HCT116 (cell line): Measurements from ENCODE around the gene SDHD.

Source experiments
- ATF3 ChIP-seq: IDR thresholded peaks from 2 replicates; pipeline ENCODE4 v1.6.1; 2012
- EGR1 ChIP-seq: IDR thresholded peaks from 2 replicates; pipeline ENCODE4 v1.6.1; 2012; ENCODE audit warnings: low read depth
- EZH2 ChIP-seq: fragments of 200-600 bp; sonication (generic); IDR thresholded peaks from 2 replicates; pipeline ENCODE4 v1.6.1; 2017; ENCODE audit warnings: antibody characterized with exemption, mixed run types
- EZH2phosphoT487 ChIP-seq: fragments of 200-600 bp; IDR thresholded peaks from 2 replicates; pipeline ENCODE4 v1.6.1; 2018; ENCODE audit warnings: antibody characterized with exemption, borderline replicate concordance
- FOSL1 ChIP-seq: IDR thresholded peaks from 2 replicates; pipeline ENCODE4 v1.6.1; 2012; ENCODE audit warnings: low read depth
- MAX ChIP-seq: IDR thresholded peaks from 2 replicates; pipeline ENCODE4 v1.6.1; 2012
- POLR2A ChIP-seq: IDR thresholded peaks from 2 replicates; pipeline ENCODE4 v1.7.0; 2011; ENCODE audit warnings: borderline replicate concordance; ENCODE audit not compliant: insufficient read depth, insufficient read length; ENCODE audit errors: extremely low read depth
- POLR2AphosphoS5 ChIP-seq: IDR thresholded peaks from 2 replicates; pipeline ENCODE4 v1.6.1; 2011; ENCODE audit warnings: mild to moderate bottlenecking, low read depth, low read length, moderate library complexity
- RAD21 ChIP-seq: IDR thresholded peaks from 2 replicates; pipeline ENCODE4 v1.6.1; 2012; ENCODE audit warnings: low read depth, mild to moderate bottlenecking
- TCF7L2 ChIP-seq: IDR thresholded peaks from 2 replicates; pipeline ENCODE4 v1.7.0; 2011; ENCODE audit warnings: borderline replicate concordance, inconsistent platforms; ENCODE audit not compliant: insufficient read depth, insufficient read length; ENCODE audit errors: extremely low read depth
- ZBTB33 ChIP-seq: IDR thresholded peaks from 2 replicates; pipeline ENCODE4 v1.6.1; 2011; ENCODE audit warnings: mild to moderate bottlenecking, low read length, moderate library complexity; ENCODE audit not compliant: insufficient replicate concordance; ENCODE audit errors: extremely low read depth
- ZFX ChIP-seq: fragments of 450-650 bp; IDR thresholded peaks from 2 replicates; pipeline ENCODE4 v1.6.1; 2017
- TF ChIP-seq, protein P1 (sequence below), 3 experiments: fragments of 200-600 bp in 1 of 3; sonication (generic) in 1 of 3; IDR thresholded peaks in 2 of 3; conservative IDR thresholded peaks in 1 of 3; 2 replicates each; pipeline ENCODE4 v1.5.1; 2012 to 2017; ENCODE audit warnings: low read depth in 2 of 3, low read length in 2 of 3, antibody characterized with exemption in 1 of 3, borderline replicate concordance in 1 of 3, control low read depth in 1 of 3, mild to moderate bottlenecking in 1 of 3, mixed read lengths in 1 of 3, mixed run types in 1 of 3, moderate library complexity in 1 of 3; ENCODE audit not compliant: insufficient read depth in 1 of 3

DNA sequence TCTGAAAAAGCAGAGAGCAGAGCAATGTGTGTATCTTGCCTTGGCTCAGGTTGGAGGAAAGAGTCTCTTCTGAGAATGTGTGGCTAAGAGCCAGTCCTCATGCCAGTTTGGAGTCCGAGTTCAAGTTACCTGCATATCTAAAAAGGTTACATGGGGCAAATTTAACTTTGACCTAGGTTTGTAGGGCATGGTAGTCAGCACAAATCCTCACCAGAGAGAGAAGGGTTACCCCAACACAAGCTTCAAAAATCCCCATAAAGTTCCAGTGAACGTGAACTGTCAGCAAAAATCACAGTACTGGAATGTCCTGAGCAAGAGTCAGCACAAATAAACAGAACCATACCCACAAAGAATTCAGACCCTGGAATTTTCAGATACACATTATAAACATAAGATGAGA, 13.8 kb downstream of the SDHD start:
- no peak for TF ChIP-seq POLR2AphosphoS5
- TF ChIP-seq, protein P1, sequence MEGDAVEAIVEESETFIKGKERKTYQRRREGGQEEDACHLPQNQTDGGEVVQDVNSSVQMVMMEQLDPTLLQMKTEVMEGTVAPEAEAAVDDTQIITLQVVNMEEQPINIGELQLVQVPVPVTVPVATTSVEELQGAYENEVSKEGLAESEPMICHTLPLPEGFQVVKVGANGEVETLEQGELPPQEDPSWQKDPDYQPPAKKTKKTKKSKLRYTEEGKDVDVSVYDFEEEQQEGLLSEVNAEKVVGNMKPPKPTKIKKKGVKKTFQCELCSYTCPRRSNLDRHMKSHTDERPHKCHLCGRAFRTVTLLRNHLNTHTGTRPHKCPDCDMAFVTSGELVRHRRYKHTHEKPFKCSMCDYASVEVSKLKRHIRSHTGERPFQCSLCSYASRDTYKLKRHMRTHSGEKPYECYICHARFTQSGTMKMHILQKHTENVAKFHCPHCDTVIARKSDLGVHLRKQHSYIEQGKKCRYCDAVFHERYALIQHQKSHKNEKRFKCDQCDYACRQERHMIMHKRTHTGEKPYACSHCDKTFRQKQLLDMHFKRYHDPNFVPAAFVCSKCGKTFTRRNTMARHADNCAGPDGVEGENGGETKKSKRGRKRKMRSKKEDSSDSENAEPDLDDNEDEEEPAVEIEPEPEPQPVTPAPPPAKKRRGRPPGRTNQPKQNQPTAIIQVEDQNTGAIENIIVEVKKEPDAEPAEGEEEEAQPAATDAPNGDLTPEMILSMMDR (IDR thresholded peaks at IDR 0.05 in 2 of 3, conservative IDR thresholded peaks at IDR 0.05 in 1 of 3; ENCODE audit: borderline replicate concordance in 1 of 3, insufficient read depth in 1 of 3, low read depth in 2 of 3, low read length in 2 of 3): no peak
- no peak for TF ChIP-seq ZFX
- no peak for TF ChIP-seq EZH2
- TF ChIP-seq POLR2A: no peak
- TF ChIP-seq FOSL1: no peak
- no peak for TF ChIP-seq MAX
- TF ChIP-seq ATF3: no peak
- no peak for TF ChIP-seq EZH2phosphoT487
- TF ChIP-seq RAD21: no peak
- TF ChIP-seq ZBTB33: no peak
- no peak for TF ChIP-seq TCF7L2
- no peak for TF ChIP-seq EGR1
